ENCODE data around the gene DNAH9. TPM values are rescaled to one million over a fixed set of nuclear protein-coding genes. Genes with fewer than 3 reads are reported as not detected.

Gene DNAH9
- total RNA-seq, 1 donor from 2014 or later = 1.0 TPM

DNA sequence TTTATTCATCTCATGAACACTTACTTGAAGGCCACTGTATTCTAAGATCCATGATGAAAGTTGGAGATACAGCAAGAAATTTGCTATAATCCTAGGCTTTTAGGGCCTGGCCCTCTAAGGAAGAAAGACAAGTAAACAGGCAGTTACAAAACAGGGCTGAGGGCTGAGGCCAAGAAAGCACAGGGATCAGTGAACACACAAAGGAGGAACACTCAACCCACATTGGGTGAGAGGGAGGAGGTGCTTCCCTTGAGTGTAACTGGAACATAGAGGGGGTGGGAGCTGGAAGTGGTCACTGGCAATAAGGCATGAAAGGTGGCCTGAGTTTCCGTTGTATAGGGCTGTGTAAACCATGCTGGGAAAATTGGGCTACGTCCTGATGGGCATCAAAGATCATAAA, 286.8 kb downstream of the DNAH9 start:
- no peaks in the 10 kb centered on the region for H3K27me3 ChIP-seq (ENCODE audit: control insufficient read depth in 3 of 3, insufficient read depth in 3 of 3, low read length in 3 of 3)
- H3K36me3 ChIP-seq (ENCODE audit: control insufficient read depth in 3 of 3, insufficient read depth in 3 of 3, low read length in 3 of 3) = no peaks in the 10 kb centered on the region
- H3K4me3 ChIP-seq (ENCODE audit: low read length in 3 of 3) = no peak overlapping the region
- H3K9ac ChIP-seq (ENCODE audit: low read depth in 1 of 3, low read length in 3 of 3) = no peak overlapping the region
- H3K9me3 ChIP-seq (ENCODE audit: control insufficient read depth in 3 of 3, low read length in 3 of 3) = no peaks in the 10 kb centered on the region
- no peak overlapping the region for H3K27ac ChIP-seq (ENCODE audit: low read depth, low read length)
- no peaks in the 10 kb centered on the region for H3K4me1 ChIP-seq (ENCODE audit: control insufficient read depth in 3 of 3, insufficient read depth in 3 of 3, low read length in 3 of 3)

DNA sequence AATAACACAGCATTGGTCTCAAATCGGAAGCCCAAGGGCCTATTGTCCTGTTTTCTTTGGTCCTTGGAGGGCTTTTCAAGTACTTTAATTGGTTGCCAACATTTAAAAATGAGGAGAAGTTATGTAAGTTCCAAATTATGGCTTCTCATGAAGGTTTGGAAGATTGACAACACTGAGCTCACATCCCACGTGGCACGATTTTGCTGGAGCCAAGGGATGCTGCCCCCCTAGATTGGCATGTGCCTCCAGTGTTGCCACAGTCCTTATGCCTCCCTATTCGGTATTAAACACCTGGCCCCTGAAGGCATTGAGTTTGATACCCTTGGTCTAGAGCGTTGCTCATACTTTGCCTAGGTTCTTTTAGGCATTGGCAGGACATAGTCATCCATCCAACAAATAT, 291.0 kb downstream of the DNAH9 start:
- Histone ChIP-seq H3K36me3 (ENCODE audit: control insufficient read depth in 3 of 3, insufficient read depth in 3 of 3, low read length in 3 of 3) (no peaks in the 10 kb centered on the region), H3K27me3 (ENCODE audit: control insufficient read depth in 3 of 3, insufficient read depth in 3 of 3, low read length in 3 of 3) (no peaks in the 10 kb centered on the region), H3K27ac (ENCODE audit: low read depth, low read length) (no peak overlapping the region)

DNA sequence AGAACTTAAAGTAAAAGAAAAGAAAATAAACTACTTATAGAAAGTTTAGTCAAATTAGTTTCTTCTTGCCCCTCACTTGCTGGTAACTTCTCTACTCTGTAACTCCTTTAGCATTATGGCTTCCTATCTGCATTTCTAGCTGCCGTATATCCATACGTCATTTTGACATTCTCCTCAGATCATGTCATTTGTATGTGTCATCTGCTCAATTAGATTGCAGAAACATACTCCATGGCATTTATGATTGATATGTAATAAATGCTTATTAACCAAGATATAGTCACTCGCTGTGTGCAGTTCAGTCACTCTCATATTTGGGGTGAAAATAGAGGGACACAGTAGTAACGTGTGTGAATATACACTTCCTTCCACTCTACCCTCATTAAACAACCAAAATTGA, 295.6 kb downstream of the DNAH9 start:
- no peaks in the 10 kb centered on the region for H3K9me3 ChIP-seq (ENCODE audit: control insufficient read depth in 3 of 3, low read length in 3 of 3)

More for the DNA sequence above, 291.0 kb downstream of the DNAH9 start:
- no peak overlapping the region for H3K9ac ChIP-seq (ENCODE audit: low read depth in 1 of 3, low read length in 3 of 3)
- H3K9me3 ChIP-seq (ENCODE audit: control insufficient read depth in 3 of 3, low read length in 3 of 3) = no peaks in the 10 kb centered on the region
- no peak overlapping the region for H3K4me3 ChIP-seq (ENCODE audit: low read length in 3 of 3)
- H3K4me1 ChIP-seq (ENCODE audit: control insufficient read depth in 3 of 3, insufficient read depth in 3 of 3, low read length in 3 of 3) = no peaks in the 10 kb centered on the region

GRCh38 chr17:11896199-11896598, 297.9 kb downstream of the DNAH9 start:
- H3K4me3 ChIP-seq (ENCODE audit: low read length in 3 of 3) = no peak overlapping the region
- H3K36me3 ChIP-seq (ENCODE audit: control insufficient read depth in 3 of 3, insufficient read depth in 3 of 3, low read length in 3 of 3) = no peaks in the 10 kb centered on the region
- no peak overlapping the region for H3K9ac ChIP-seq (ENCODE audit: low read depth in 1 of 3, low read length in 3 of 3)
- H3K4me1 ChIP-seq (ENCODE audit: control insufficient read depth in 3 of 3, insufficient read depth in 3 of 3, low read length in 3 of 3) = peaks cover 0 to 2% (median 2%) of the 10 kb centered on the region in 3 donors
- no peak overlapping the region for H3K27ac ChIP-seq (ENCODE audit: low read depth, low read length)
- H3K27me3 ChIP-seq (ENCODE audit: control insufficient read depth in 3 of 3, insufficient read depth in 3 of 3, low read length in 3 of 3) = no peaks in the 10 kb centered on the region
- H3K9me3 ChIP-seq (ENCODE audit: control insufficient read depth in 3 of 3, low read length in 3 of 3) = no peaks in the 10 kb centered on the region

More for the DNA sequence above, 295.6 kb downstream of the DNAH9 start:
- Histone ChIP-seq H3K36me3 (ENCODE audit: control insufficient read depth in 3 of 3, insufficient read depth in 3 of 3, low read length in 3 of 3) (no peaks in the 10 kb centered on the region), H3K9ac (ENCODE audit: low read depth in 1 of 3, low read length in 3 of 3) (no peak overlapping the region), H3K4me3 (ENCODE audit: low read length in 3 of 3) (no peak overlapping the region), H3K4me1 (ENCODE audit: control insufficient read depth in 3 of 3, insufficient read depth in 3 of 3, low read length in 3 of 3) (no peaks in the 10 kb centered on the region), H3K27ac (ENCODE audit: low read depth, low read length) (no peak overlapping the region), H3K27me3 (ENCODE audit: control insufficient read depth in 3 of 3, insufficient read depth in 3 of 3, low read length in 3 of 3) (no peaks in the 10 kb centered on the region)

GRCh38 chr17:11898526-11899235, 300.4 kb downstream of the DNAH9 start:
- H3K27ac ChIP-seq (ENCODE audit: low read depth, low read length) = no peak overlapping the region
- peaks cover 0 to 2% (median 2%) of the 10 kb centered on the region in 3 donors for H3K4me1 ChIP-seq (ENCODE audit: control insufficient read depth in 3 of 3, insufficient read depth in 3 of 3, low read length in 3 of 3)
- no peak overlapping the region for H3K4me3 ChIP-seq (ENCODE audit: low read length in 3 of 3)
- H3K36me3 ChIP-seq (ENCODE audit: control insufficient read depth in 3 of 3, insufficient read depth in 3 of 3, low read length in 3 of 3) = no peaks in the 10 kb centered on the region
- H3K9ac ChIP-seq (ENCODE audit: low read depth in 1 of 3, low read length in 3 of 3) = no peak overlapping the region
- H3K27me3 ChIP-seq (ENCODE audit: control insufficient read depth in 3 of 3, insufficient read depth in 3 of 3, low read length in 3 of 3) = no peaks in the 10 kb centered on the region
- H3K9me3 ChIP-seq (ENCODE audit: control insufficient read depth in 3 of 3, low read length in 3 of 3) = no peaks in the 10 kb centered on the region

DNA sequence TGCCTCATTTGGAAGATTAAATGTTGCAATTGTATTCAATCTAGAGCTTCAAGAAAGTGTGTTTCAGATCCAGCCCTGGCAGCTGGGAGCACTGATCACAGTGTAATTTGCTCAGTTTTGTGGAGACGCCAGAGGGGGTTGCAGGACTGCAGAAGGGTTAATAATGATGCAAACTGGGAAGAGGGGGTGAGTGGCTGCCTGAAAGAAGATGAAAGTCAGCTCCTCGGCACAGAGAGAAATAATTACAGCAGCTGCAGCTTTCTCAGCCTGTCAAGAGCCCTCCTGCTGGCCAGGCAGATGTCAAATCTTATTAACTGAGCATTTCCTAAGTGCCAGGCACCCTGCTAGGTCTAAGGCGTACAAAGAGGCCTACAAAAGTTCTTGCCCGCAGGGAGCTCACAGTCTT, 301.3 kb downstream of the DNAH9 start:
- H3K27ac ChIP-seq (ENCODE audit: low read depth, low read length) = no peak overlapping the region

GRCh38 chr17:11900041-11900476, 301.8 kb downstream of the DNAH9 start:
- Histone ChIP-seq H3K4me3 (ENCODE audit: low read length in 3 of 3) (no peak overlapping the region), H3K9me3 (ENCODE audit: control insufficient read depth in 3 of 3, low read length in 3 of 3) (no peaks in the 10 kb centered on the region), H3K27ac (ENCODE audit: low read depth, low read length) (no peak overlapping the region), H3K27me3 (ENCODE audit: control insufficient read depth in 3 of 3, insufficient read depth in 3 of 3, low read length in 3 of 3) (no peaks in the 10 kb centered on the region), H3K36me3 (ENCODE audit: control insufficient read depth in 3 of 3, insufficient read depth in 3 of 3, low read length in 3 of 3) (no peaks in the 10 kb centered on the region), H3K4me1 (ENCODE audit: control insufficient read depth in 3 of 3, insufficient read depth in 3 of 3, low read length in 3 of 3) (peaks cover 0 to 2% (median 2%) of the 10 kb centered on the region in 3 donors), H3K9ac (ENCODE audit: low read depth in 1 of 3, low read length in 3 of 3) (no peak overlapping the region)

More for the DNA sequence above, 301.3 kb downstream of the DNAH9 start:
- Histone ChIP-seq H3K9ac (ENCODE audit: low read depth in 1 of 3, low read length in 3 of 3) (no peak overlapping the region), H3K27me3 (ENCODE audit: control insufficient read depth in 3 of 3, insufficient read depth in 3 of 3, low read length in 3 of 3) (no peaks in the 10 kb centered on the region), H3K9me3 (ENCODE audit: control insufficient read depth in 3 of 3, low read length in 3 of 3) (no peaks in the 10 kb centered on the region), H3K4me1 (ENCODE audit: control insufficient read depth in 3 of 3, insufficient read depth in 3 of 3, low read length in 3 of 3) (peaks cover 0 to 2% (median 2%) of the 10 kb centered on the region in 3 donors), H3K36me3 (ENCODE audit: control insufficient read depth in 3 of 3, insufficient read depth in 3 of 3, low read length in 3 of 3) (no peaks in the 10 kb centered on the region), H3K4me3 (ENCODE audit: low read length in 3 of 3) (no peak overlapping the region)

GRCh38 chr17:11900655-11901054, 302.4 kb downstream of the DNAH9 start:
- Histone ChIP-seq H3K27ac (ENCODE audit: low read depth, low read length) (no peak overlapping the region), H3K9ac (ENCODE audit: low read depth in 1 of 3, low read length in 3 of 3) (no peak overlapping the region), H3K27me3 (ENCODE audit: control insufficient read depth in 3 of 3, insufficient read depth in 3 of 3, low read length in 3 of 3) (no peaks in the 10 kb centered on the region), H3K4me1 (ENCODE audit: control insufficient read depth in 3 of 3, insufficient read depth in 3 of 3, low read length in 3 of 3) (peaks cover 0 to 2% (median 2%) of the 10 kb centered on the region in 3 donors), H3K9me3 (ENCODE audit: control insufficient read depth in 3 of 3, low read length in 3 of 3) (no peaks in the 10 kb centered on the region), H3K4me3 (ENCODE audit: low read length in 3 of 3) (no peak overlapping the region), H3K36me3 (ENCODE audit: control insufficient read depth in 3 of 3, insufficient read depth in 3 of 3, low read length in 3 of 3) (no peaks in the 10 kb centered on the region)

- H3K4me3 ChIP-seq (ENCODE audit: low read length in 3 of 3) = no peak overlapping the region
- H3K9me3 ChIP-seq (ENCODE audit: control insufficient read depth in 3 of 3, low read length in 3 of 3) = no peaks in the 10 kb centered on the region
These were observed 303.7 kb downstream of the DNAH9 start for GRCh38 chr17:11901931-11902330.

GRCh38 chr17:11908711-11909146, 310.5 kb downstream of the DNAH9 start:
- no peaks in the 10 kb centered on the region for H3K4me1 ChIP-seq (ENCODE audit: control insufficient read depth in 3 of 3, insufficient read depth in 3 of 3, low read length in 3 of 3)
- no peak overlapping the region for H3K27ac ChIP-seq (ENCODE audit: low read depth, low read length)
- no peaks in the 10 kb centered on the region for H3K36me3 ChIP-seq (ENCODE audit: control insufficient read depth in 3 of 3, insufficient read depth in 3 of 3, low read length in 3 of 3)
- H3K9ac ChIP-seq (ENCODE audit: low read depth in 1 of 3, low read length in 3 of 3) = no peak overlapping the region
- H3K27me3 ChIP-seq (ENCODE audit: control insufficient read depth in 3 of 3, insufficient read depth in 3 of 3, low read length in 3 of 3) = no peaks in the 10 kb centered on the region
- peaks cover 0 to 3% (median 2%) of the 10 kb centered on the region in 3 donors for H3K9me3 ChIP-seq (ENCODE audit: control insufficient read depth in 3 of 3, low read length in 3 of 3)
- no peak overlapping the region for H3K4me3 ChIP-seq (ENCODE audit: low read length in 3 of 3)

More at GRCh38 chr17:11901931-11902330, 303.7 kb downstream of the DNAH9 start:
- H3K27ac ChIP-seq (ENCODE audit: low read depth, low read length) = no peak overlapping the region
- no peaks in the 10 kb centered on the region for H3K36me3 ChIP-seq (ENCODE audit: control insufficient read depth in 3 of 3, insufficient read depth in 3 of 3, low read length in 3 of 3)
- no peak overlapping the region for H3K9ac ChIP-seq (ENCODE audit: low read depth in 1 of 3, low read length in 3 of 3)
- no peaks in the 10 kb centered on the region for H3K27me3 ChIP-seq (ENCODE audit: control insufficient read depth in 3 of 3, insufficient read depth in 3 of 3, low read length in 3 of 3)
- peaks cover 0 to 2% (median 2%) of the 10 kb centered on the region in 3 donors for H3K4me1 ChIP-seq (ENCODE audit: control insufficient read depth in 3 of 3, insufficient read depth in 3 of 3, low read length in 3 of 3)
